Measurements from ENCODE around the gene CD320.

CD320 gene

DNA sequence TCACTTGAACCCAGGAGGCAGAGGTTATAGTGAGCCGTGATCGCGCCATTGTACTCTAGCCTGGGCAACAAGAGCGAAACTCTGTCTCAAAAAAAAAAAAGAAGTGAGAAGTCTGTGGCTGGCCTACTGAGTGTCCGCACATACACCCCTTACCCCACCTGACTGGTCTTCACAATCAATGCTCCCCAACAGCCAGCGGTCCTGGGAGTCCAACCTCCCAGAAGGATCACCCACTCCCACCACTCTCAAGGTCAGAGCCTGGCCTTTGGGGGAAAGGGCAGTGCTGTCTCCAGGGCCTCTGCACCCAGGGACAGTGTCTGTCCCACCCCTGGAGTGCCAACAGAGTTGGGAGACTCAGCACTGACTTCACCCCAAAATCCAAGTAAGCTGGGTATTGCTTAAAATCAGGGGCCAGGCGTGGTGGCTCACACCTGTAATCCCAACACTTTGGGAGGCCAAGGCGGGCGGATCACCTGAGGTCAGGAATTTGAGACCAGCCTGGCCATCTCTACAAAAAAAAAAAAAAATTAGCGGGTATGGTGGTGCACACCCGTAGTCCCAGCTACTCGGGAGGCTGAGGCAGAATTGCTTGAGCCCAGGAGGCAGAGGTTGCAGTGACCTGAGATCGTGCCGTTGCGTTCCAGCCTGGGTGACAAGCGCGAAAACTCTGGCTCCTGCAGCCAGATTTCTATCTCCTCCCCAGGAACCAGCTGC, 2.3 kb upstream of the CD320 start:
- no peak for TF ChIP-seq ZBTB7A (IDR thresholded peaks at IDR 0.05; ENCODE audit: low read depth)
- no peak for TF ChIP-seq TCF12 (IDR thresholded peaks at IDR 0.05; ENCODE audit: low read depth)
- no peak for TF ChIP-seq CEBPB (IDR thresholded peaks at IDR 0.05)
- TF ChIP-seq RAD21 (IDR thresholded peaks at IDR 0.05; ENCODE audit: low read depth), result no peak
- no peak for TF ChIP-seq EGR1 (IDR thresholded peaks at IDR 0.05)
- no peak for TF ChIP-seq EP300 (IDR thresholded peaks at IDR 0.05; ENCODE audit: borderline replicate concordance)
- no peak for TF ChIP-seq TEAD4 (IDR thresholded peaks at IDR 0.05)
- no peak for TF ChIP-seq TAF1 (IDR thresholded peaks at IDR 0.05; ENCODE audit: low read depth)
- no peak for TF ChIP-seq USF1 (IDR thresholded peaks at IDR 0.05)
- TF ChIP-seq NFIC (IDR thresholded peaks at IDR 0.05), result no peak
- TF ChIP-seq FOXM1 (IDR thresholded peaks at IDR 0.05; ENCODE audit: borderline replicate concordance, low read depth), result no peak
- no peak for TF ChIP-seq YY1 (IDR thresholded peaks at IDR 0.05; ENCODE audit: low read depth)
- TF ChIP-seq CREB1 (IDR thresholded peaks at IDR 0.05; ENCODE audit: low read depth), result no peak
- TF ChIP-seq REST (IDR thresholded peaks at IDR 0.05; ENCODE audit: low read depth), result no peak
- TF ChIP-seq, protein P1, sequence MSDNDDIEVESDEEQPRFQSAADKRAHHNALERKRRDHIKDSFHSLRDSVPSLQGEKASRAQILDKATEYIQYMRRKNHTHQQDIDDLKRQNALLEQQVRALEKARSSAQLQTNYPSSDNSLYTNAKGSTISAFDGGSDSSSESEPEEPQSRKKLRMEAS (IDR thresholded peaks at IDR 0.05), result no peak

DNA sequence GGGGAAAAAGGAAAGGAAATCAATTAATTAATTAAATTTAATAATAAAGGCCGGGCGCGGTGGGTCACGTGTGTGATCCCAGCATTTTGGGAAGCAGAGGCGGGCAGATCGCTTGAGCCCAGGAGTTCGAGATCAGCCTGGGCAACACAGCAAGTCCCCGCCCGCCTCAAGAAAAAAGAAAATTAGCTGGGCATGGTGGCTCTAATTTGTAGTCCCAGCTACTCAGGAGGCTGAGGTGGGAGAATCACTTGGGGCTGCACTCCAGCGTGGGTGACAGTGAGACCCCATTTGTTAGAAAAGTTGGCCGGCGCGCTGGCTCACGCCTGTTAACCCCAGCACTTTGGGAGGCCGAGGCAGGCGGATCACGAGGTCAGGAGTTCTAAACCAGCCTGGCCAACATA, 733 bp upstream of the CD320 start:
- TF ChIP-seq CEBPB (IDR thresholded peaks at IDR 0.05), result no peak
- TF ChIP-seq TEAD4 (IDR thresholded peaks at IDR 0.05), result no peak
- no peak for TF ChIP-seq NFIC (IDR thresholded peaks at IDR 0.05)
- no peak for TF ChIP-seq USF1 (IDR thresholded peaks at IDR 0.05)
- TF ChIP-seq ZBTB7A (IDR thresholded peaks at IDR 0.05; ENCODE audit: low read depth), result no peak
- TF ChIP-seq EP300 (IDR thresholded peaks at IDR 0.05; ENCODE audit: borderline replicate concordance), result no peak
- TF ChIP-seq FOXM1 (IDR thresholded peaks at IDR 0.05; ENCODE audit: borderline replicate concordance, low read depth), result no peak
- TF ChIP-seq EGR1 (IDR thresholded peaks at IDR 0.05), result no peak
- TF ChIP-seq TAF1 (IDR thresholded peaks at IDR 0.05; ENCODE audit: low read depth), result no peak
- no peak for TF ChIP-seq REST (IDR thresholded peaks at IDR 0.05; ENCODE audit: low read depth)

GRCh38 chr19:8307400-8307964, 676 bp downstream of the CD320 start:
- TF ChIP-seq YY1 (IDR thresholded peaks at IDR 0.05; ENCODE audit: low read depth) (no peak), USF1 (IDR thresholded peaks at IDR 0.05) (no peak), TEAD4 (IDR thresholded peaks at IDR 0.05) (no peak)
- TF ChIP-seq, protein P1 (IDR thresholded peaks at IDR 0.05), result no peak

DNA sequence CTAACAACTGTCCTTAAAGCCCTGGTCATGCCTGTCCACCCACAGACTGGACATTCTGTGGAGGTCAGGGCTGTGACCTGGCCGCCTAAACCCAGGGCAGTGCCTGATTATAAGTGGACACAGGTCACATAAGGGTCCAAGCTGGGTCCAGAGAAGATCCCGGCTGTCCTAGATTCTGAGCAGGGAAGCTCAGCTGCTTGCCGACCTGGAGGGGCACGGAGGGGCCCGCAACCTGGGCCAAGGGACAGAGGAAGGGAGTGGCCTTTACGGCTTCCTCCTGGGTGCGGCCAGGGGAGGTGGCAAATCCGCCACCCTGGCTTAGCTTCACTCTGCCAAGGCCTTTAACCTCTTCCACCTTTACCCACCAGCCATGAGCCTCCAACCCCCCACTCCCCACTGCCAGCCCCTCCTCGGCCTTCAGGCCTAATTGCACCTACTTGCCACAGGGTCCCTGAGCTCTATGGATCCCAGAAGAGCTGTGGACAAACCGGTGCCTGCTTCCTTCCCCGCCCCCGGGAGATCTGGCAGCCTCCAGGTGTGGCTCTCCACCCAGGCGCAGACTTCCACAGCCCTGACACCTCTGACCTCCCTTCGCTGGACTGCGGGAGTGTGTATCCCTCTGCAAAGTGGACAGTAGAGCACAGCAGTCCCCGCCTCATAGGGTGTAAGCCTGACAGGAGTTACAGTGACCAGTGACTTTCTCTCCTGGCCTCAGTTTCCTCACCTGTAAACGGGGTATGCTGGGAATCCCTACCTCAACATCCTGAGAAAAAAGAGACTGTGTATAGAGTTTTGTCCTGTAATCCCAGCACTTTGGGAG, 1.7 kb downstream of the CD320 start:
- TF ChIP-seq TEAD4 (IDR thresholded peaks at IDR 0.05), result no peak
- TF ChIP-seq CREB1 (IDR thresholded peaks at IDR 0.05; ENCODE audit: low read depth), result no peak
- TF ChIP-seq EGR1 (IDR thresholded peaks at IDR 0.05), result no peak
- TF ChIP-seq ZBTB7A (IDR thresholded peaks at IDR 0.05; ENCODE audit: low read depth), result no peak

- TF ChIP-seq NFIC (IDR thresholded peaks at IDR 0.05), result no peak
- TF ChIP-seq FOXM1 (IDR thresholded peaks at IDR 0.05; ENCODE audit: borderline replicate concordance, low read depth), result no peak
- TF ChIP-seq TEAD4 (IDR thresholded peaks at IDR 0.05), result no peak
- no peak for TF ChIP-seq CEBPB (IDR thresholded peaks at IDR 0.05)
- no peak for TF ChIP-seq REST (IDR thresholded peaks at IDR 0.05; ENCODE audit: low read depth)
- TF ChIP-seq EGR1 (IDR thresholded peaks at IDR 0.05), result no peak
- no peak for TF ChIP-seq EP300 (IDR thresholded peaks at IDR 0.05; ENCODE audit: borderline replicate concordance)
- no peak for TF ChIP-seq YY1 (IDR thresholded peaks at IDR 0.05; ENCODE audit: low read depth)
- no peak for TF ChIP-seq RAD21 (IDR thresholded peaks at IDR 0.05; ENCODE audit: low read depth)
- no peak for TF ChIP-seq TAF1 (IDR thresholded peaks at IDR 0.05; ENCODE audit: low read depth)
- no peak for TF ChIP-seq USF1 (IDR thresholded peaks at IDR 0.05)
- TF ChIP-seq, protein P1 (IDR thresholded peaks at IDR 0.05), result no peak
- no peak for TF ChIP-seq CREB1 (IDR thresholded peaks at IDR 0.05; ENCODE audit: low read depth)
- no peak for TF ChIP-seq ZBTB7A (IDR thresholded peaks at IDR 0.05; ENCODE audit: low read depth)
Measured at GRCh38 chr19:8305798-8306197, 2.4 kb downstream of the CD320 start.
